ENCODE results near the gene ANKRD2.
A peak's percentile ranks its signal among the peaks of the same experiment; 100 is the strongest.

The ANKRD2 gene

DNA sequence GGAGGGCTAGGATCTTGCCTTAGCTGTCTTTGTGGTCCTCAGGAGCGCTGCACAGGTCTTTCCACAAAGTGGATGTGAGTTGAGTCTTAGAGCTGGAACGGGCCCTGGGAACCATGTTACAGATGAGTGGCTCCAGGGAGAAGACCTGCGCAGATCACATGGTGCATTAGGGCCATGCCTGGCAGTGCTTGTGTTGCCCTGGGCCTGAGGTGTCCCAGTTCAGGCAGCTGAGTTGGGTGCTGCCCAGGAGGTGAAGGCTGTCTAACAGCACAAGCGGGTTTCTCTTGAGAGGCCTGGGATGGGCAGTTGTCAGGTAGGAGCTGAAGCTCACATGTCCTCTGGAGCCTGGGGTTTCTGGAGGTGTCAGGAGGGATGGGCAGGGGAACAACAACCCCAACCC lies 33.7 kb upstream of the ANKRD2 start:
- TF ChIP-seq, protein P1, sequence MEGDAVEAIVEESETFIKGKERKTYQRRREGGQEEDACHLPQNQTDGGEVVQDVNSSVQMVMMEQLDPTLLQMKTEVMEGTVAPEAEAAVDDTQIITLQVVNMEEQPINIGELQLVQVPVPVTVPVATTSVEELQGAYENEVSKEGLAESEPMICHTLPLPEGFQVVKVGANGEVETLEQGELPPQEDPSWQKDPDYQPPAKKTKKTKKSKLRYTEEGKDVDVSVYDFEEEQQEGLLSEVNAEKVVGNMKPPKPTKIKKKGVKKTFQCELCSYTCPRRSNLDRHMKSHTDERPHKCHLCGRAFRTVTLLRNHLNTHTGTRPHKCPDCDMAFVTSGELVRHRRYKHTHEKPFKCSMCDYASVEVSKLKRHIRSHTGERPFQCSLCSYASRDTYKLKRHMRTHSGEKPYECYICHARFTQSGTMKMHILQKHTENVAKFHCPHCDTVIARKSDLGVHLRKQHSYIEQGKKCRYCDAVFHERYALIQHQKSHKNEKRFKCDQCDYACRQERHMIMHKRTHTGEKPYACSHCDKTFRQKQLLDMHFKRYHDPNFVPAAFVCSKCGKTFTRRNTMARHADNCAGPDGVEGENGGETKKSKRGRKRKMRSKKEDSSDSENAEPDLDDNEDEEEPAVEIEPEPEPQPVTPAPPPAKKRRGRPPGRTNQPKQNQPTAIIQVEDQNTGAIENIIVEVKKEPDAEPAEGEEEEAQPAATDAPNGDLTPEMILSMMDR (IDR thresholded peaks at IDR 0.05; ENCODE audit: insufficient read depth, low read depth, low read length, missing control alignments) = no peak

DNA sequence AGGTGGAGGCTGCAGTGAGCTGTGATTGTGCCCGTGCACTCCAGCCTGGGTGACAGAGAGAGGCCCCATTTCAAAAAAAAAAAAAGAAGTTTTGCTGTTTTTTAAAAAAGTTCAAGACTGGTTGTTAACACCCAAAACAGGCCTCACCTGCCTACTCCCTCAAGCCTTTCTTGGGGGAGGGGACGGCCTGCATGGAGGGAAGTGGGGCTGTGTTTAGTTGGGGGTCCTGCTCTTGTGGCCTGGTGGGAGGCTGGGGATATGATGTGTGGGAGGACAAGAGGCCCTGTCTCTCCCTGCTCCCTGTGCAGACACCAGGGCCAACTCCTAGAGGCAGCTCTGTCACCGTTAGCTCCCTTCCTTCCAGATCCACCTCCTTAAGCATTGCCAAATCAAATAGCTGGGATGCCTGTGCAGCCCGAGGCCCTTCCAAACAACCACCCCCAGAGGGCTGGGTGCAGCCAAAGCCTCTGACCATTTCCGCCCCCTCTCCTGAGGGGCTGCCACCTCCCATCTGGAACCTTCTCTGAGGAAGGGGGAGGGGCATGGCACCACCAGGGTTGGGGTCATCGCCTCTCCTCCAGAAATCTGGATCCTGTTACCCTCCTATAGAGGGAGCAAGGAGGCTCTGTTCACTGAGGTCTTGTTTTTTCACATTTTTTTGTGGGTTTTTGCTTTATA lies 32.9 kb upstream of the ANKRD2 start:
- DNase-seq (ENCODE audit: low read depth) = peak; percentile 36
- TF ChIP-seq, protein P1 (IDR thresholded peaks at IDR 0.05; ENCODE audit: insufficient read depth, low read depth, low read length, missing control alignments) = peak; percentile 27
- H3K4me3 ChIP-seq (ENCODE audit: low read length) = no peak overlapping the region

More for the DNA sequence above, 33.7 kb upstream of the ANKRD2 start:
- peak; percentile 49 for DNase-seq (ENCODE audit: low read depth)
- no peak overlapping the region for H3K4me3 ChIP-seq (ENCODE audit: low read length)

DNA sequence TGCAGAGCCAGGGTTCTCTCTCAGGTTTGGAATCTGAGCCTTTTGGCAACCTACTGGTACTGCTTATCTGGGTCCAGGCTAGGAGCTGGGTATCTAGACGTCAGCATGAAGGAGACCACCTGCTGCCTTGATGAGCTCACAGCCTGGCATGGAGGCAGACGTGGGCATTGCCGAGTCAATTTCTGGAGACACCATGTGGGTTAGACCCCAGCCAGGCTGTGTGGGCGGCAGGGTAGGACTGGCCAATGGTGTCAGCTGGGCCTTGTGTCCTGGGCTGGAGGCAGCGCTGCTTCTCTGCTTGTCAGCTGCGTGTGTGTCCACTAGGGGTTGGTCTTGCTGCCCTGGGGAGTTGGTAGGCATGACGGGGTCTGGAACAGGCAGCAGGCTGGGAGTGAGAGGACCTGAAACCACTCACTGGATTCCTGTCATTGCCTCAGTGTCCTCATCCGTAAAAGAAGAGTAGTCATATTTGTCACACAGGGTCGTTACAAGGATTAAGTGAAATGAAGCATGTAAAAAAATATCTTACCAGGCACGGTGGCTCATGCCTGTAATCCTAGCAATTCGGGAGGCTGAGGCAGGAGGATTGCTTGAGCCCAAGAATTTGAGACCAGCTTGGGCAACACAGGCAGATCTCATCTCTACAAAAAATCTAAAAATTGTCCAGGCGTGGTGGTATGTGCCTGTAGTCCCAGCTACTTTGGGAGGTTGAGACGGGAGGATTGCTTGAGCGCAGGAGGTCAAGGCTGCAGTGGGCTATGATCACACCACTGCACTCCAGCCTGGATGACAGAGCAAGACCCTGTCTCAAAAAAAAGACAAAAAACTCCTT lies 31.7 kb upstream of the ANKRD2 start:
- DNase-seq (ENCODE audit: low read depth) = no peak
- no peak overlapping the region for H3K4me3 ChIP-seq (ENCODE audit: low read length)
- TF ChIP-seq, protein P1 (IDR thresholded peaks at IDR 0.05; ENCODE audit: insufficient read depth, low read depth, low read length, missing control alignments) = no peak

DNA sequence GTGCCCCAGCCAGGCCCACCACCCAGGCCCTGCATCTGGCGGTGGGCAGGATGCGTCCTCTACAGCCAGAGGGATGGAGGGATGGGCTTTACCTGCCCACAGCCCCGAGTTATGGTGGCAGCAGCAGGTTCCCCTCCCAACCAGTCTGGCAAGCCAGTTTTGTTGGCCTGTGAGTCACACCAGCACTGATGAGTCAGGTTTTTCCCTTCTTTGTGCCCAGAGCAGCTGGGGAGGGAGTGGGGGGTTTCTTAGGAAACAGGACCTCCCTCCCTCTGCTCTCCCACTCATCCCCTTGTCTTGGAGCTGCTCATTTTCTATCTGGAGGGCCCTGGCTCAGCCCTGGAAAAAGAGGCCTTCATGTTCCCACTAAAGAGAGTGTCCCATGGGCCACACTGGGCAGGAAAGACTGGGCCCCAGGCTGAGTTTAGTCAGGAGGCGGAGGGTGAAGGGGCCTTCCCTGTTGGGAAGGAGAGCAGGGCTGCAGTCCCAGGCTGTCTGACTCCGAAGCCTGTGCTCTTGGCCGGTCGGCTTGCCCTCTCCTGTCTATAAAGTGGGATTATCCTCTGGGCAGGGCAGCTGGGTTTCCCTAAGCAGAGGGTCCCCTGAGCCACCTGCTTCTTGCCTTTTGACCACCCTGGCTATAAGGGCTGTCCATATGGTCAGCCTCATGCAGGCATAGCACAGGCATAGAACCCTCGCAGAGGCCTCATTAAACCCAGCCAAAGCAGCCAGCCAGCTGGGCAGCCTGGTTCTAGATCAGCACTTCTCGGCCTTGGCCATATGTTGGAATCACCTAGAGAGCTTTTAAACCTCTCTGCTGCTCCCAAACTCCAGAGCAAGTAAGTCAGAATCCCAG lies 30.2 kb upstream of the ANKRD2 start:
- peak; percentile 97 for DNase-seq (ENCODE audit: low read depth)
- H3K4me3 ChIP-seq (ENCODE audit: low read length) = no peak overlapping the region
- TF ChIP-seq, protein P1 (IDR thresholded peaks at IDR 0.05; ENCODE audit: insufficient read depth, low read depth, low read length, missing control alignments) = no peak

DNA sequence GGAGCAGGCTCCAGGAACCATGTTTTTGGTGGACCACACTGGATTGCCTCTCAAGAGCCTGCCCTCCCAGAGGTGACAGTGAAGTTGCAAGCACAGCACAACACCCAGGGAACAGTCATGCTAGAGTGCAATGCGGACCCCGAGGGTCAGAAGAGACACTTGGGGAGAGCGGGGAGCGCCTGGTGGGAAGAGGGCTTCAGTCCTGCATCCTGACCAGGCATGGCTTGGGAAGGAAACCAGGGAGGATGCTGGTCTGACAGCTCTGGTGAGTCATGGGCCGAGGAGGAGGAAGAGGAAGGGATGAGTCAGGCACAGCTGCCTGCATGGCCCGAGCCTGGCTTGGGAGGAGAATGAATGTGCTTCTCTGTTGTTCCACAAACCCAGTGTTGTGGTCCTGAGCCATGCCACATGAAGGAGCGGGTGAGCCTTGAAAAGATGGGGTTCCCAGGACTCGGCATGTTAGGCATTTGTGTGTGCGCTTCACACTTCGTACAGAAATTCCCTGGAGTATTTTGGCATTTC lies 29.5 kb upstream of the ANKRD2 start:
- H3K4me3 ChIP-seq (ENCODE audit: low read length) = no peak overlapping the region
- TF ChIP-seq, protein P1 (IDR thresholded peaks at IDR 0.05; ENCODE audit: insufficient read depth, low read depth, low read length, missing control alignments) = no peak
- DNase-seq (ENCODE audit: low read depth) = peak; percentile 97

DNA sequence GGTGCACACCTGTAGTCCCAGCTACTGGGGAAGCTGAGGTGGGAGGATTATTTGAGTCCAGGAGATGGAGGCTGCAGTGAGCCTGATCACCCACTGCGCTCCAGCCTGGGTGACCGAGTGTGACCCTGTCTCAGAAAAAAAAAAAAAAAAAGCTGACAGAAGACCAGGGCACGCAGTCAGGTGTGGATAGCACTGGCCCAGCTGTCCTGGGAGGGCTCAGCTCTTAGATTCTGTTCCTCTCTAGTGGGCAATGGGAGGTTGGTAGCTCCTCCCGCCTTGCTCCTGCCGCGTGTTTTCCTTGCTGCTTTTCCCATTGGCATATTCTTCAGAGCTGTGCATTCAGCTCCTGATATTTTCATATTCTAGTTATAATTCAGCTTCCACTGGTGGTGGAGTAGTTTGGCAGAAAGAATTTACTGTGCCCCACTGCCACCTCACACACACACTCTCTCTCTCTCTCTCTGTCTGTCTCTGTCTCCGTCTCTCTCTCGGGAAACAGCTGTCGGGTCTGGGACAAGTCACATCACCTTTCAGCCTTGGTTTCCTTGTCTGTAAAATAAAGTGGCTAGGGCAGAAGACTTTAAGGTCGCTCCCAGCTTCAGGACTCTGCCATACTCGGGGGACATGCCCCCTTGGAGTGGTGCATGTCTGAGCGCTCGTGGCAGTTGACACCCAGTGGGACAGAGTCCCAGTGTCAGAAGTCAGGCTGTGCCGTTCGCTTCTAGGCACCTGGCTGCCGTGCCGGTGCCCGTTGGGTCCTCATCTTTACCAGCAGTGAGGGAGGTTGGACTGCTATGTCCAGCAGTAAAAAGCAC lies 25.9 kb upstream of the ANKRD2 start:
- no peak overlapping the region for H3K4me3 ChIP-seq (ENCODE audit: low read length)
- TF ChIP-seq, protein P1 (IDR thresholded peaks at IDR 0.05; ENCODE audit: insufficient read depth, low read depth, low read length, missing control alignments) = no peak
- DNase-seq (ENCODE audit: low read depth) = no peak

Data from epithelial cell of esophagus (primary cell).